Measurements from ENCODE around the gene PRR12. TPM values are rescaled to one million over a fixed set of nuclear protein-coding genes. Genes with fewer than 3 reads are reported as not detected.

The PRR12 gene
- total and polyA plus RNA-seq, 8 donors = 21.4 to 33.7 (median 26.6) TPM

DNA sequence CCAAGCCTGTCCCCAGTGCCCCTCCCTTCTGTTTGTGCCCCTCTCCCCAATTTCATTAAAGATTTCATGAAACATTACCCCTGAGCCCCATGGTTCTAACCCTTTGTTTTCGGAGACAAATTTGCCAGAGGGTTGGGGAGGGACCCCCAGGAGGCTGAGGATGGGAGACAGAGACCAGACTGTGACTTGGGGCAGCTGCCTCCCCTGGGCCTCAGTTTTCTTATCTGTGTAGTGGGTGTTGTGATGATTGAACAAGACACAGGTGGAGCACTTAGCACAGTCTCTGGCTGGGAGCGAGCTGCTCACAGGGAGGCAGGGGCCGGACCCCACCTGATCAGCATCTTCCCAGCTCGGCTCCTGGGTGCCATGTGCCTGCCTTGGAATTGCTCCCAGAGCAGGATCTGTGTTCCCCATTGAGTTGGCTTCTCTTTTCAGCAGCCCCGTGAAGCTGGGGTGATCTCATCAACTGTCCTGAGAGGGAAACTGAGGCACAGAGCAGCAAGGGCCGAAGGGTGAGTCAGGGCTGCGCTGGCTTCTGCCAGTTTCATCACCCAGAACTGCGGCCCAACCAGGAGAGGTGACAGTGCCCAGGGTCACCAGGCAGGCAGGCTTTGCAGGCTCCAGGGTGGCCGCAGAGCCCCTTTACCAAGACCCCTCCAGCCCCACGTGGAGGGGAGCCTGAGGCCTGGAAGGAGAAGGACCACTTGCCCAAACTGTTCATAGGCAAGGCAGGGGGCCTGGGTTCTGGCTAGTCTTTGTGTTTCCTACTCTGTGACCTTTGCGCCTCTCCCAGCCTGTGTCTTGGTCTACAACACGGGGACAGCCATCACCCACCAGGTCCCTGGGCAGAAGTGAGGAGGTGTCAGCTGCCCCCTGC lies 67.8 kb downstream of the PRR12 start:
- TF ChIP-seq, protein P1, sequence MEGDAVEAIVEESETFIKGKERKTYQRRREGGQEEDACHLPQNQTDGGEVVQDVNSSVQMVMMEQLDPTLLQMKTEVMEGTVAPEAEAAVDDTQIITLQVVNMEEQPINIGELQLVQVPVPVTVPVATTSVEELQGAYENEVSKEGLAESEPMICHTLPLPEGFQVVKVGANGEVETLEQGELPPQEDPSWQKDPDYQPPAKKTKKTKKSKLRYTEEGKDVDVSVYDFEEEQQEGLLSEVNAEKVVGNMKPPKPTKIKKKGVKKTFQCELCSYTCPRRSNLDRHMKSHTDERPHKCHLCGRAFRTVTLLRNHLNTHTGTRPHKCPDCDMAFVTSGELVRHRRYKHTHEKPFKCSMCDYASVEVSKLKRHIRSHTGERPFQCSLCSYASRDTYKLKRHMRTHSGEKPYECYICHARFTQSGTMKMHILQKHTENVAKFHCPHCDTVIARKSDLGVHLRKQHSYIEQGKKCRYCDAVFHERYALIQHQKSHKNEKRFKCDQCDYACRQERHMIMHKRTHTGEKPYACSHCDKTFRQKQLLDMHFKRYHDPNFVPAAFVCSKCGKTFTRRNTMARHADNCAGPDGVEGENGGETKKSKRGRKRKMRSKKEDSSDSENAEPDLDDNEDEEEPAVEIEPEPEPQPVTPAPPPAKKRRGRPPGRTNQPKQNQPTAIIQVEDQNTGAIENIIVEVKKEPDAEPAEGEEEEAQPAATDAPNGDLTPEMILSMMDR (IDR thresholded peaks at IDR 0.05) = no peak
- peaks cover 0 to 96% of the 10 kb centered on the region in 2 donors for H3K36me3 ChIP-seq
- no peak overlapping the region for H3K27ac ChIP-seq
- no peak for ATAC-seq
- intact Hi-C loops (cut with DNase I) = no loop called here
- no peak for DNase-seq
- no peaks in the 10 kb centered on the region for H3K27me3 ChIP-seq
- H3K4me3 ChIP-seq = no peak overlapping the region
- H3K4me1 ChIP-seq = peaks cover 1 to 12% of the 10 kb centered on the region in 2 donors
- no peaks in the 10 kb centered on the region for H3K9me3 ChIP-seq

DNA sequence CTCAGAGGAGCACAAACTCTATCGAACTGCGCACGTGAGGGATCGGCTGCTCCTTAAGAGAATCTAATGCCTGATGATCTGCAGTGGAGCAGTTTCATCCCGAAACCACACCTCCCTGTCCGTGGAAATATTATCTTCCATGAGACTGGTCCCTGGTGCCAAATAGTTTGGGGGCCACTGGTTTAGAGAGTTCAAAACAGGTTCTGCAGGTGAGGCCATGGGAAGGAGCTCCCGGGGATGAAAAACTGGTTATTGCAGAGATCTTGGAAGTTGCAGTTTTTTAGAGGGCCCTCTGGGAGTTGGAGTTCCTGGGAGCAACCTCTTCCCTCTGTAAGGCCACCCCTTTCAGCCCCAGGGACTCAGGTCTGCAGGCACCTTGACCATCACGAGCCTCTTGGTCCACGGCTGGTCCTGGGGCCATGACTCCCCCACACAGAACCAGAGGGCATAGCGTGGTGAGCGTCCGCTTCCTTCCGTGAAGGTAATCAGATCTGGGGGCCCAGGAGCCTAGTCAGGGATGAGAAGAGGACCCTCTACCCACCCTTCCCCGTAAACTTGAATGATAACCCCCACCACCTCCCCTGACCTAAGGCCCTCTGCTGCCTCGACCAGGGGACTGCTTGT lies 69.5 kb downstream of the PRR12 start:
- intact Hi-C loops (cut with DNase I) = no loop called here

DNA sequence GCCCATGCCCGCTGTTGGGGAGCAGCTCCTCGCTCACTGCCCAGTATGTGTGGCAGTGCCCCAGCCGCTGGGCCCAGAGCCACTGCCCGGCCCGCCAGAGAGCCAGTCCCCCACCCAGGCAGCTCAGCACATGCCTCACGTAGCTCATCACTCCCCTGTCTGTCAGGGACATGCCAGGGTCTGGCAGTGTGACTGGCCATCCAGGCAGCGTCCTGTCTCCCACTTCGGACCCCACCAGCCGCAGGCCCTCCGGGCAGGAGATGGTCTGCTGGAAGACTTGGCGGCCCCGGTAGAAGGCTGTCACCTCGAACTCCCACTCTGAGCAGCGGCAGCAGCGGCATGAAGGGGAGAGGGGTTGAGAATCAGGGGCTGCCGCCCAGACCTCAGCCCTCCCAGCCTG lies 71.0 kb downstream of the PRR12 start:
- H3K4me1 ChIP-seq = peaks cover 10 to 29% of the 10 kb centered on the region in 2 donors
- no peak overlapping the region for H3K4me3 ChIP-seq
- H3K9me3 ChIP-seq = no peaks in the 10 kb centered on the region
- DNase-seq (no peak), ATAC-seq (no peak)
- peaks cover 0 to 64% of the 10 kb centered on the region in 2 donors for H3K36me3 ChIP-seq
- no peaks in the 10 kb centered on the region for H3K27me3 ChIP-seq
- H3K27ac ChIP-seq = no peak overlapping the region
- intact Hi-C loops (cut with DNase I) = no loop called here
- TF ChIP-seq, protein P1 (IDR thresholded peaks at IDR 0.05) = no peak

More for the DNA sequence above, 69.5 kb downstream of the PRR12 start:
- Histone ChIP-seq H3K4me1 (peaks cover 5 to 18% of the 10 kb centered on the region in 2 donors), H3K36me3 (peaks cover 0 to 79% of the 10 kb centered on the region in 2 donors), H3K4me3 (no peak overlapping the region), H3K27me3 (no peaks in the 10 kb centered on the region), H3K27ac (no peak overlapping the region), H3K9me3 (no peaks in the 10 kb centered on the region)
- TF ChIP-seq, protein P1 (IDR thresholded peaks at IDR 0.05) = no peak
- DNase-seq (no peak), ATAC-seq (no peak)

DNA sequence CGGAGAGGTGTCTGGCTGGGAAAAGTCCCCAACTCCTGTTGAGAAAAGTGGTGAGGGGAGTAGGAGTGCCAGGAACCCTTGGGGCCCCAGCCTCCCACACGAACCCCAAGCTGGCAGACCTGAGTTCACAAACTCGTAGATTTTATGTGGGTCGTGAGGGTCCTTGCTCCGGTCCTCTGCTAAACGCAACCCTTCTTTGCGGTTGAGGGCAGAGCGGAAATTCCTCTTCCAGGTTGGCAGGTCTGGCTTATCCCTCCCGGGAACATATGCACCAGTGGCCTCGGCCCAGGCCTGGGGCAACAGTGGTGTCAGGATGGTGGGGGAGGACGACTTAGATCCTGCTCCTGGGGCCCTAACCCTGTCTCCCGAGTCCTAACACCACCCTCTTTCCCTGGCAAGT lies 72.2 kb downstream of the PRR12 start:
- Histone ChIP-seq H3K36me3 (peaks cover 0 to 52% of the 10 kb centered on the region in 2 donors), H3K4me1 (peaks cover 10 to 32% of the 10 kb centered on the region in 2 donors), H3K27me3 (no peaks in the 10 kb centered on the region), H3K4me3 (no peak overlapping the region), H3K9me3 (no peaks in the 10 kb centered on the region), H3K27ac (peak overlapping the region in 1 of 2 donors; percentile 92)
- intact Hi-C loops (cut with DNase I) = no loop called here
- no peak for ATAC-seq
- no peak for DNase-seq
- TF ChIP-seq, protein P1 (IDR thresholded peaks at IDR 0.05) = no peak

All from left lung (tissue), 10 donors.